Activated naive CD8-positive, alpha-beta T cell treated with anti-CD3 and anti-CD28 coated beads for 36 hours (primary cell): ENCODE measurements around the gene ENGASE. TPM values are rescaled to one million over a fixed set of nuclear protein-coding genes. Genes with fewer than 3 reads are reported as not detected.
A peak's percentile ranks its signal among the peaks of the same experiment; 100 is the strongest.

Experiments
- DNase-seq: peaks from one replicate; pipeline ENCODE4 v3.0.0; 2021
- H3K27ac Mint-ChIP-seq: one replicate; pipeline ENCODE4 v1.8.0; 2022; ENCODE audit warnings: mild to moderate bottlenecking, moderate library complexity, mixed read lengths
- H3K27me3 Mint-ChIP-seq: one replicate; pipeline ENCODE4 v1.8.0; 2022; ENCODE audit warnings: mild to moderate bottlenecking, mixed read lengths
- H3K36me3 Mint-ChIP-seq: one replicate; pipeline ENCODE4 v1.8.0; 2021; ENCODE audit warnings: mild to moderate bottlenecking, mixed read lengths
- H3K4me1 Mint-ChIP-seq: one replicate; pipeline ENCODE4 v1.8.0; 2021; ENCODE audit warnings: mixed read lengths
- H3K4me3 Mint-ChIP-seq: one replicate; pipeline ENCODE4 v1.8.0; 2022; ENCODE audit warnings: mild to moderate bottlenecking, moderate library complexity, mixed read lengths
- H3K9me3 Mint-ChIP-seq: one replicate; pipeline ENCODE4 v1.8.0; 2022; ENCODE audit warnings: mixed read lengths
- total RNA-seq, 2 experiments: library from RNA; stranded (reverse); gene quantifications; one replicate each; pipeline ENCODE4 v1.2.3, GENCODE V29; 2021

Gene ENGASE
- total RNA-seq, 2 experiments from 2014 or later, result 23.4 to 26.3 TPM

DNA sequence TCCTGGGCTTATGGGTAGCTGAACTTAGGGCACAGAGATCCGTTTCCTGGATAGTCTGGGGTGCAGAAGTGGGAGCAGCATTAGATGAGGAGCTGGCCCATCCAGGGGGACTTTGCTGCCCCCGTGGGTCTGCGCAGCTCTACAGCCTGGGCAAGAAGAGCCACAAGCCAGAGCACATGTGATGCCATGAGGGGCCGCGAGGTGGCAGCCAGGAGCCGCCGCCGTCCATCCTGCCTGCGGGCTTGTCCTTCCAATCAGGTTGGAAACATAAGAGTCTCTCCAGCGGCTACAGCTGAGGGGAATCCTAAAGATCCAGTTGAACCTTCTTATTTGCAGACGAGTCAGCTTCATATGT, 28.8 kb upstream of the ENGASE start:
- peaks cover 17% of the 10 kb centered on the region for H3K27me3 Mint-ChIP-seq
- no peak overlapping the region for H3K27ac Mint-ChIP-seq
- no peak overlapping the region for H3K4me3 Mint-ChIP-seq
- peak; percentile 67 for DNase-seq
- H3K4me1 Mint-ChIP-seq, result peaks cover 1% of the 10 kb centered on the region
- no peaks in the 10 kb centered on the region for H3K36me3 Mint-ChIP-seq
- no peaks in the 10 kb centered on the region for H3K9me3 Mint-ChIP-seq

GRCh38 chr17:79046197-79046915, 28.3 kb upstream of the ENGASE start:
- DNase-seq, result no peak
- peaks cover 1% of the 10 kb centered on the region for H3K4me1 Mint-ChIP-seq
- no peaks in the 10 kb centered on the region for H3K36me3 Mint-ChIP-seq
- peaks cover 17% of the 10 kb centered on the region for H3K27me3 Mint-ChIP-seq
- H3K4me3 Mint-ChIP-seq, result no peak overlapping the region
- H3K9me3 Mint-ChIP-seq, result no peaks in the 10 kb centered on the region
- H3K27ac Mint-ChIP-seq, result no peak overlapping the region

- Mint-ChIP-seq H3K9me3 (no peaks in the 10 kb centered on the region), H3K4me3 (no peak overlapping the region), H3K27me3 (peaks cover 17% of the 10 kb centered on the region), H3K27ac (no peak overlapping the region), H3K4me1 (peaks cover 1% of the 10 kb centered on the region), H3K36me3 (no peaks in the 10 kb centered on the region)
- DNase-seq, result no peak
These were observed 27.7 kb upstream of the ENGASE start for GRCh38 chr17:79046916-79047280.

DNA sequence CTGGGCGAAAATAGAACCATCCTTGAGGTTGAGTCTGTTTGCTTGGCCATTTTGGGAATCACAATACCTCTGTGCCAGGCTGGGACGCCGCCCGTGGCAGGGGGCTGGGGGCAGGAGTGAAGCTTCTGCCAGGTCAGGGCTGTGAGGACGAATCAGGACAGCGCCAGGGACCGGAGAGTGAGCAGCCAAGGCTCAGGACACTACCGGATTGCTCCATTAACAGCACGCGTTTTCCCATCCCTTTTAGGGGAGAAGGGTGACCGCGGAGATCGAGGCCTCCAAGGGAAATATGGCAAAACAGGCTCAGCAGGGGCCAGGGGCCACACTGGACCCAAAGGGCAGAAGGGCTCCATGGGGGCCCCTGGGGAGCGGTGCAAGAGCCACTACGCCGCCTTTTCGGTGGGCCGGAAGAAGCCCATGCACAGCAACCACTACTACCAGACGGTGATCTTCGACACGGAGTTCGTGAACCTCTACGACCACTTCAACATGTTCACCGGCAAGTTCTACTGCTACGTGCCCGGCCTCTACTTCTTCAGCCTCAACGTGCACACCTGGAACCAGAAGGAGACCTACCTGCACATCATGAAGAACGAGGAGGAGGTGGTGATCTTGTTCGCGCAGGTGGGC, 27.2 kb upstream of the ENGASE start:
- H3K36me3 Mint-ChIP-seq, result no peaks in the 10 kb centered on the region
- no peaks in the 10 kb centered on the region for H3K9me3 Mint-ChIP-seq
- no peak for DNase-seq
- H3K4me3 Mint-ChIP-seq, result no peak overlapping the region
- H3K27ac Mint-ChIP-seq, result no peak overlapping the region
- peaks cover 17% of the 10 kb centered on the region for H3K27me3 Mint-ChIP-seq
- peaks cover 1% of the 10 kb centered on the region for H3K4me1 Mint-ChIP-seq

DNA sequence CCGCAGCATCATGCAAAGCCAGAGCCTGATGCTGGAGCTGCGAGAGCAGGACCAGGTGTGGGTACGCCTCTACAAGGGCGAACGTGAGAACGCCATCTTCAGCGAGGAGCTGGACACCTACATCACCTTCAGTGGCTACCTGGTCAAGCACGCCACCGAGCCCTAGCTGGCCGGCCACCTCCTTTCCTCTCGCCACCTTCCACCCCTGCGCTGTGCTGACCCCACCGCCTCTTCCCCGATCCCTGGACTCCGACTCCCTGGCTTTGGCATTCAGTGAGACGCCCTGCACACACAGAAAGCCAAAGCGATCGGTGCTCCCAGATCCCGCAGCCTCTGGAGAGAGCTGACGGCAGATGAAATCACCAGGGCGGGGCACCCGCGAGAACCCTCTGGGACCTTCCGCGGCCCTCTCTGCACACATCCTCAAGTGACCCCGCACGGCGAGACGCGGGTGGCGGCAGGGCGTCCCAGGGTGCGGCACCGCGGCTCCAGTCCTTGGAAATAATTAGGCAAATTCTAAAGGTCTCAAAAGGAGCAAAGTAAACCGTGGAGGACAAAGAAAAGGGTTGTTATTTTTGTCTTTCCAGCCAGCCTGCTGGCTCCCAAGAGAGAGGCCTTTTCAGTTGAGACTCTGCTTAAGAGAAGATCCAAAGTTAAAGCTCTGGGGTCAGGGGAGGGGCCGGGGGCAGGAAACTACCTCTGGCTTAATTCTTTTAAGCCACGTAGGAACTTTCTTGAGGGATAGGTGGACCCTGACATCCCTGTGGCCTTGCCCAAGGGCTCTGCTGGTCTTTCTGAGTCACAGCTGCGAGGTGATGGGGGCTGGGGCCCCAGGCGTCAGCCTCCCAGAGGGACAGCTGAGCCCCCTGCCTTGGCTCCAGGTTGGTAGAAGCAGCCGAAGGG, 26.4 kb upstream of the ENGASE start:
- no peaks in the 10 kb centered on the region for H3K36me3 Mint-ChIP-seq
- H3K4me1 Mint-ChIP-seq, result peaks cover 1% of the 10 kb centered on the region
- DNase-seq, result no peak
- peaks cover 17% of the 10 kb centered on the region for H3K27me3 Mint-ChIP-seq
- H3K27ac Mint-ChIP-seq, result no peak overlapping the region
- H3K9me3 Mint-ChIP-seq, result peaks cover 1% of the 10 kb centered on the region
- H3K4me3 Mint-ChIP-seq, result no peak overlapping the region

DNA sequence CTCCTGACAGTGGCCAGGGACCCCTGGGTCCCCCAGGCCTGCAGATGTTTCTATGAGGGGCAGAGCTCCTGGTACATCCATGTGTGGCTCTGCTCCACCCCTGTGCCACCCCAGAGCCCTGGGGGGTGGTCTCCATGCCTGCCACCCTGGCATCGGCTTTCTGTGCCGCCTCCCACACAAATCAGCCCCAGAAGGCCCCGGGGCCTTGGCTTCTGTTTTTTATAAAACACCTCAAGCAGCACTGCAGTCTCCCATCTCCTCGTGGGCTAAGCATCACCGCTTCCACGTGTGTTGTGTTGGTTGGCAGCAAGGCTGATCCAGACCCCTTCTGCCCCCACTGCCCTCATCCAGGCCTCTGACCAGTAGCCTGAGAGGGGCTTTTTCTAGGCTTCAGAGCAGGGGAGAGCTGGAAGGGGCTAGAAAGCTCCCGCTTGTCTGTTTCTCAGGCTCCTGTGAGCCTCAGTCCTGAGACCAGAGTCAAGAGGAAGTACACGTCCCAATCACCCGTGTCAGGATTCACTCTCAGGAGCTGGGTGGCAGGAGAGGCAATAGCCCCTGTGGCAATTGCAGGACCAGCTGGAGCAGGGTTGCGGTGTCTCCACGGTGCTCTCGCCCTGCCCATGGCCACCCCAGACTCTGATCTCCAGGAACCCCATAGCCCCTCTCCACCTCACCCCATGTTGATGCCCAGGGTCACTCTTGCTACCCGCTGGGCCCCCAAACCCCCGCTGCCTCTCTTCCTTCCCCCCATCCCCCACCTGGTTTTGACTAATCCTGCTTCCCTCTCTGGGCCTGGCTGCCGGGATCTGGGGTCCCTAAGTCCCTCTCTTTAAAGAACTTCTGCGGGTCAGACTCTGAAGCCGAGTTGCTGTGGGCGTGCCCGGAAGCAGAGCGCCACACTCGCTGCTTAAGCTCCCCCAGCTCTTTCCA, 25.5 kb upstream of the ENGASE start:
- Mint-ChIP-seq H3K9me3 (peaks cover 1% of the 10 kb centered on the region), H3K36me3 (no peaks in the 10 kb centered on the region), H3K4me3 (no peak overlapping the region), H3K4me1 (peaks cover 1% of the 10 kb centered on the region), H3K27ac (no peak overlapping the region), H3K27me3 (peaks cover 17% of the 10 kb centered on the region)
- no peak for DNase-seq

DNA sequence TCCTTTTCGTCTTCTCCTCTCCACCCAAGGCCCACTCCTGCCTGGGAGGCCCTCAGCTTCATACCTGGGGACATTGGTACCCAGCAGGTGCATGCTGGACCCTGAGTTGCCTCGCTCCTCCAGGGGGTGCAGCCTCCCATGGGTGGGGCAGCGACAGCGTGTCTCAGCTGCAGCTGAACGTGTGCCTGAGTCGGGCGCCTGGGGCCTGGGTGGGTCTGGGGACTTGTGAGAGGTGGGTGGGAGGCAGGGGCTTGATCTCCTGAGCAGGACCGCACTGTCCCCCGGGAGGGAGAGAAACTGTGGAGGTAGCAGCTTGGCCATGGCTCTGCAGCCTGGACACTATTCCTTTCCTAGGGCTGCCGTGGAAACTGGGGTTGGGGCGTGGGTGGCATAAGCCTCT, 24.8 kb upstream of the ENGASE start:
- Mint-ChIP-seq H3K27ac (no peak overlapping the region), H3K4me1 (peaks cover 1% of the 10 kb centered on the region), H3K27me3 (peaks cover 11% of the 10 kb centered on the region), H3K4me3 (no peak overlapping the region), H3K9me3 (peaks cover 7% of the 10 kb centered on the region), H3K36me3 (peaks cover 3% of the 10 kb centered on the region)
- no peak for DNase-seq

DNA sequence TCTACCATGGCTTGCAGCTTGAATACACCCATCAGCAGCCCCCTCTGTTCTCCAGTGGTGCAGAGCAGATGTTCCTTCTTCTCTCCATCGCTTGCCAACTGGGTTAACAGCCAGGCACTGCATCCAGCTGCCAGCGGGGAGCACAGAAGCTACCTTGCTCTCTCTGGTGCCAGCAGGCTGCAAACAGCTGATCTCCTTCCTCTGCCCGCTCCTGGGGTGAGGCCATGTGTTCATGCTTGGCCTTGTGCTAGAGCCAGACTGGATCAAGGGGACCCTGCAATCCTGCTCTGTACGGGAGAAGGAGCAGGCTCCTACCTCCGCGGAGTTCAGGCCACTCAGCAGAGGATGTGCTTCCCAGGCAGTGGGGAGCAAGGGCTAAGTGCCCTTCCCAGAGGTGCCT, 24.1 kb upstream of the ENGASE start:
- Mint-ChIP-seq H3K36me3 (peaks cover 3% of the 10 kb centered on the region), H3K9me3 (peaks cover 7% of the 10 kb centered on the region), H3K27ac (no peak overlapping the region), H3K4me3 (no peak overlapping the region), H3K27me3 (peaks cover 6% of the 10 kb centered on the region), H3K4me1 (peaks cover 1% of the 10 kb centered on the region)
- no peak for DNase-seq

- no peak overlapping the region for H3K27ac Mint-ChIP-seq
- H3K9me3 Mint-ChIP-seq, result peaks cover 7% of the 10 kb centered on the region
- DNase-seq, result no peak
- H3K27me3 Mint-ChIP-seq, result no peaks in the 10 kb centered on the region
- H3K36me3 Mint-ChIP-seq, result peaks cover 3% of the 10 kb centered on the region
- no peak overlapping the region for H3K4me3 Mint-ChIP-seq
- no peaks in the 10 kb centered on the region for H3K4me1 Mint-ChIP-seq
These were observed 23.3 kb upstream of the ENGASE start for GRCh38 chr17:79051306-79051705.

GRCh38 chr17:79052131-79052530, 22.5 kb upstream of the ENGASE start:
- Mint-ChIP-seq H3K4me1 (no peaks in the 10 kb centered on the region), H3K4me3 (no peak overlapping the region), H3K9me3 (peaks cover 7% of the 10 kb centered on the region), H3K27ac (no peak overlapping the region), H3K36me3 (peaks cover 3% of the 10 kb centered on the region), H3K27me3 (no peaks in the 10 kb centered on the region)
- DNase-seq, result no peak

GRCh38 chr17:79053251-79053925, 21.2 kb upstream of the ENGASE start:
- H3K36me3 Mint-ChIP-seq, result peaks cover 3% of the 10 kb centered on the region
- H3K4me1 Mint-ChIP-seq, result no peaks in the 10 kb centered on the region
- no peak overlapping the region for H3K27ac Mint-ChIP-seq
- no peak for DNase-seq
- no peaks in the 10 kb centered on the region for H3K27me3 Mint-ChIP-seq
- H3K9me3 Mint-ChIP-seq, result peaks cover 7% of the 10 kb centered on the region
- no peak overlapping the region for H3K4me3 Mint-ChIP-seq

DNA sequence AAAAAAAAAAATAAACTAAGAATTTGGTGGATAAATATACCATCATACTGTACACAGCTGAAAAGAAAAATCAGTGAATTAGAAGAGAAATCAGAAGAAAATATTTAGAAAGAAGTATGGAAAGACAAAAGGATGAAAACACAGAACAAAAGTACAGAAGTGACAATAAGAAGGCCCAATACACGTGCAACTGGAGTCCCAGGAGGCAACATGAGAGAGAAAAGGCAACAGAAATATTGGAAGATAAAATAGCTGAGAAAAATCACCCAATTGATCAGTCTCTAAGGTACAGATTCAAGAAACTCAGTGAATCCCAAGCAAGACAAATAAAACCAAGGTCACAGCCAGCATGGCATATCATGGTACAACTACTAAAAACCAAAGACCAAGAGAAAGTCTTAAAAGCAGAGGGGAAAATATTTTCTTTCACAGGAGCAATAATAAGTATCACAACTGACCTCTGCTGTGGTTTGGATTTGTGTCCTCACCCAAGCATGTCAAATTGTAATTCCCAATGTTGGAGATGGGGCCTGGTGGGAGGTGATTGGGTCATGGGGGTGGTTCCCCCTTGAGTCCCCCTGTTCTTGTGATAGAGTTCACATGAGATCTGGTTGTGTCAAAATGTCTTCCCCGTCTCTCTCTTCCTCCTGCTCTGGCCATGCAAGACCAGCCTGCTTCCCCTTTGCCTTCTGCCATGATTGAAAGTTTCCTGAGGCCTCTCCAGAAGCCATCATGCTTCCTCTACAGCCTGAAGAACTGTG, 20.2 kb upstream of the ENGASE start:
- Mint-ChIP-seq H3K27ac (no peak overlapping the region), H3K36me3 (peaks cover 3% of the 10 kb centered on the region), H3K4me1 (no peaks in the 10 kb centered on the region), H3K9me3 (peaks cover 7% of the 10 kb centered on the region), H3K27me3 (peaks cover 3% of the 10 kb centered on the region), H3K4me3 (no peak overlapping the region)
- no peak for DNase-seq

- peaks cover 7% of the 10 kb centered on the region for H3K9me3 Mint-ChIP-seq
- peaks cover 5% of the 10 kb centered on the region for H3K27me3 Mint-ChIP-seq
- H3K36me3 Mint-ChIP-seq, result peaks cover 3% of the 10 kb centered on the region
- H3K4me3 Mint-ChIP-seq, result no peak overlapping the region
- H3K27ac Mint-ChIP-seq, result no peak overlapping the region
- no peaks in the 10 kb centered on the region for H3K4me1 Mint-ChIP-seq
- DNase-seq, result no peak
These were observed 19.4 kb upstream of the ENGASE start for GRCh38 chr17:79055197-79055596.
